H1 (cell line): ENCODE measurements around the gene CCDC47. TPM values are rescaled to one million over a fixed set of nuclear protein-coding genes. Genes with fewer than 3 reads are reported as not detected.

Experiments used
- CTCF ChIA-PET: fragments of 300-600 bp; sonication (Branson Sonifier 250); formaldehyde crosslinking; loops from one replicate; lab custom pipeline; 2021; ENCODE audit not compliant: partially characterized antibody; lab: Charles Lee
- POLR2A ChIA-PET: fragments of 300-600 bp; sonication (Branson Sonifier 250); formaldehyde crosslinking; loops from one replicate; lab custom pipeline; 2021; ENCODE audit warnings: inconsistent platforms; ENCODE audit not compliant: partially characterized antibody; lab: Charles Lee
- DNase-seq, 2 experiments: peaks; one replicate each; pipeline versions ENCODE4 v3.0.0 to v3.0.0-alpha.2; 2010 to 2022; ENCODE audit warnings: low spot score in 2 of 2, low read depth in 1 of 2, mixed read lengths in 1 of 2
- FAIRE-seq: peaks from 2 replicates; lab custom pipeline; 2011; peaks lifted over from hg19 to GRCh38; lab: Jason Lieb, UNC
- H2AFZ ChIP-seq: 2 replicates; pipeline ENCODE4 v1.8.1; 2012; ENCODE audit warnings: low read length, inconsistent platforms
- H2AK5ac ChIP-seq: 2 replicates; pipeline ENCODE4 v1.6.1; 2013; ENCODE audit warnings: low read depth, low read length
- H2BK120ac ChIP-seq: replicated peaks from 2 replicates; pipeline ENCODE3; 2013; ENCODE audit warnings: low read depth, low read length, inconsistent platforms
- H2BK12ac ChIP-seq: 2 replicates; pipeline ENCODE4 v1.6.1; 2013; ENCODE audit warnings: low read depth, low read length
- H2BK15ac ChIP-seq: 2 replicates; pipeline ENCODE4 v1.6.1; 2013; ENCODE audit warnings: low read length
- H2BK20ac ChIP-seq: 2 replicates; pipeline ENCODE4 v1.6.1; 2013; ENCODE audit warnings: low read length
- H2BK5ac ChIP-seq: 2 replicates; pipeline ENCODE4 v1.6.1; 2013; ENCODE audit warnings: low read depth, low read length
- H3K14ac ChIP-seq: 2 replicates; pipeline ENCODE4 v1.6.1; 2013; ENCODE audit warnings: inconsistent platforms; ENCODE audit not compliant: insufficient read length
- H3K18ac ChIP-seq: 2 replicates; pipeline ENCODE4 v1.6.1; 2013; ENCODE audit warnings: low read length; ENCODE audit errors: extremely low read depth
- H3K23ac ChIP-seq: 2 replicates; pipeline ENCODE4 v1.6.1; 2013; ENCODE audit warnings: inconsistent platforms; ENCODE audit not compliant: insufficient read length
- H3K23me2 ChIP-seq: 2 replicates; pipeline ENCODE4 v1.6.1; 2013; ENCODE audit warnings: low read depth, low read length
- H3K27ac ChIP-seq: 2 replicates; pipeline ENCODE4 v1.6.1; 2011; ENCODE audit warnings: low read depth, low read length, inconsistent platforms
- H3K27me3 ChIP-seq, 4 experiments: replicated peaks in 1 of 4; 1 replicate in 1 of 4; 2 replicates in 3 of 4; pipeline versions ENCODE4 v1.6.1 to v1.8.1; 2011 to 2013; ENCODE audit warnings: low read length in 3 of 4, mild to moderate bottlenecking in 3 of 4, inconsistent platforms in 2 of 4, mixed read lengths in 2 of 4, moderate library complexity in 1 of 4; ENCODE audit not compliant: control insufficient read depth in 3 of 4, insufficient read depth in 3 of 4; ENCODE audit errors: extremely low read depth in 1 of 4
- H3K36me3 ChIP-seq, 4 experiments: 2 replicates each; pipeline versions ENCODE4 v1.6.1 to v1.8.1; 2011 to 2013; ENCODE audit warnings: mild to moderate bottlenecking in 4 of 4, low read length in 3 of 4, moderate library complexity in 2 of 4, control low read depth in 1 of 4, inconsistent platforms in 1 of 4; ENCODE audit not compliant: insufficient read depth in 4 of 4, control insufficient read depth in 2 of 4
- H3K4ac ChIP-seq: replicated peaks from 2 replicates; pipeline ENCODE3; 2013; ENCODE audit warnings: low read length, low read depth, mixed read lengths, inconsistent platforms; ENCODE audit not compliant: insufficient read length
- H3K4me1 ChIP-seq, 4 experiments: replicated peaks in 1 of 4; 1 replicate in 1 of 4; 2 replicates in 3 of 4; pipeline versions ENCODE4 v1.6.1 to v1.8.1; 2011 to 2013; ENCODE audit warnings: low read length in 3 of 4, inconsistent platforms in 2 of 4, mixed read lengths in 1 of 4; ENCODE audit not compliant: insufficient read depth in 4 of 4, control insufficient read depth in 3 of 4
- H3K4me2 ChIP-seq, 2 experiments: 2 replicates each; pipeline versions ENCODE4 v1.6.1 to v1.8.1; 2011 to 2013; ENCODE audit warnings: low read depth in 2 of 2, low read length in 2 of 2, control low read depth in 1 of 2, inconsistent platforms in 1 of 2, mild to moderate bottlenecking in 1 of 2; ENCODE audit not compliant: insufficient read depth in 1 of 2
- H3K4me3 ChIP-seq, 4 experiments: fragments of 200-600, 300-600 bp in 1 of 4; sonication (generic), shearing (Covaris generic), sonication (Bioruptor Twin) in 1 of 4; 2 replicates each; pipeline versions ENCODE4 v1.5.1 to v1.8.1; 2011 to 2016; ENCODE audit warnings: low read length in 4 of 4, low read depth in 3 of 4, control low read depth in 2 of 4, inconsistent platforms in 2 of 4, mild to moderate bottlenecking in 2 of 4, mixed read lengths in 1 of 4, moderate library complexity in 1 of 4; ENCODE audit not compliant: insufficient read depth in 2 of 4; ENCODE audit errors: extremely low read depth in 1 of 4
- H3K56ac ChIP-seq: replicated peaks from 2 replicates; pipeline ENCODE3; 2013; ENCODE audit warnings: low read depth, mild to moderate bottlenecking, mixed read lengths, low read length, inconsistent platforms; ENCODE audit not compliant: insufficient read length
- H3K79me1 ChIP-seq: 2 replicates; pipeline ENCODE4 v1.6.1; 2013; ENCODE audit warnings: low read depth, low read length, control low read depth
- H3K79me2 ChIP-seq, 2 experiments: 2 replicates each; pipeline versions ENCODE4 v1.6.1 to v1.8.1; 2012 to 2013; ENCODE audit warnings: low read length in 2 of 2, mild to moderate bottlenecking in 2 of 2, inconsistent platforms in 1 of 2; ENCODE audit not compliant: insufficient read depth in 2 of 2, control insufficient read depth in 1 of 2
- H3K9ac ChIP-seq, 4 experiments: replicated peaks in 1 of 4; 1 replicate in 1 of 4; 2 replicates in 3 of 4; pipeline versions ENCODE4 v1.6.1 to v1.8.1; 2011 to 2013; ENCODE audit warnings: low read depth in 3 of 4, low read length in 3 of 4, control low read depth in 2 of 4, mild to moderate bottlenecking in 2 of 4, moderate library complexity in 2 of 4, inconsistent platforms in 1 of 4; ENCODE audit errors: extremely low read depth in 1 of 4
- H3K9me3 ChIP-seq, 2 experiments: 2 replicates each; pipeline versions ENCODE4 v1.6.1 to v1.8.1; 2012 to 2013; ENCODE audit warnings: mild to moderate bottlenecking in 2 of 2, moderate library complexity in 2 of 2, control low read depth in 1 of 2, inconsistent platforms in 1 of 2, low read depth in 1 of 2, low read length in 1 of 2, mixed read lengths in 1 of 2; ENCODE audit not compliant: insufficient read depth in 2 of 2
- H4K20me1 ChIP-seq, 2 experiments: replicated peaks in 1 of 2; 2 replicates each; pipeline versions ENCODE3 to v1.8.1; 2011 to 2013; ENCODE audit warnings: inconsistent platforms in 2 of 2, low read length in 2 of 2, mild to moderate bottlenecking in 1 of 2; ENCODE audit not compliant: insufficient read depth in 2 of 2, control insufficient read depth in 1 of 2
- H4K5ac ChIP-seq: 2 replicates; pipeline ENCODE4 v1.6.1; 2013; ENCODE audit warnings: low read length, low read depth, mixed read lengths, inconsistent platforms; ENCODE audit not compliant: insufficient read length
- H4K8ac ChIP-seq: 2 replicates; pipeline ENCODE4 v1.8.0; 2013; ENCODE audit warnings: mild to moderate bottlenecking, moderate library complexity, low read length, inconsistent platforms; ENCODE audit not compliant: insufficient read depth; ENCODE audit errors: extremely low read depth
- H4K91ac ChIP-seq: replicated peaks from 2 replicates; pipeline ENCODE3; 2013; ENCODE audit warnings: low read length, mixed read lengths, inconsistent platforms; ENCODE audit not compliant: insufficient read length
- CTBP2 ChIP-seq: IDR thresholded peaks from 2 replicates; pipeline ENCODE4 v1.7.0; 2011; ENCODE audit warnings: borderline replicate concordance, mild to moderate bottlenecking, moderate library complexity, mixed read lengths, low read length; ENCODE audit not compliant: insufficient read depth, insufficient read length
- FOSL1 ChIP-seq: IDR thresholded peaks from 2 replicates; pipeline ENCODE4 v1.6.1; 2011; ENCODE audit warnings: mild to moderate bottlenecking, low read depth, low read length, moderate library complexity; ENCODE audit not compliant: insufficient read depth
- JUN ChIP-seq: IDR thresholded peaks from 2 replicates; pipeline ENCODE4 v1.6.1; 2011; ENCODE audit warnings: low read depth, mild to moderate bottlenecking, improper control_type of control experiment, low read length
- POLR2AphosphoS5 ChIP-seq: IDR thresholded peaks from 2 replicates; pipeline ENCODE4 v1.6.1; 2011; ENCODE audit warnings: low read depth, low read length
- RFX5 ChIP-seq: IDR thresholded peaks from 2 replicates; pipeline ENCODE4 v1.6.1; 2011; ENCODE audit warnings: low read depth, low read length, improper control_type of control experiment, borderline replicate concordance
- RNF2 ChIP-seq: fragments of 200-900, 300-1000 bp; sonication (generic); IDR thresholded peaks from 2 replicates; pipeline ENCODE4 v1.7.1; 2016; ENCODE audit warnings: borderline replicate concordance, low read depth, mild to moderate bottlenecking, antibody characterized with exemption, low read length; ENCODE audit not compliant: poor library complexity, severe bottlenecking; ENCODE audit errors: missing control alignments
- RXRA ChIP-seq: IDR thresholded peaks from 2 replicates; pipeline ENCODE4 v1.6.1; 2011; ENCODE audit warnings: low read depth, mild to moderate bottlenecking, low read length, moderate library complexity; ENCODE audit not compliant: insufficient read depth
- SP4 ChIP-seq: IDR thresholded peaks from 2 replicates; pipeline ENCODE4 v1.6.1; 2012; ENCODE audit warnings: low read length, inconsistent platforms
- WGBS, 2 experiments: shearing (Covaris generic) in 1 of 2; methylation state at CpG; one replicate each; pipeline versions ENCODE4 v1.1.6 to v1.1.7; 2013 to 2015; ENCODE audit warnings: low lambda C conversion rate in 2 of 2, mixed read lengths in 2 of 2, inconsistent platforms in 1 of 2, low coverage in 1 of 2, missing lambda C conversion rate in 1 of 2; ENCODE audit not compliant: insufficient replicate concordance in 2 of 2, insufficient coverage in 1 of 2, insufficient read length in 1 of 2; ENCODE audit errors: extremely low coverage in 1 of 2, missing lambda C conversion rate in 1 of 2; 5-methylcytosine and 5-hydroxymethylcytosine counted together
- polyA plus RNA-seq, 7 experiments: library from polyadenylated mRNA; depleted of rRNA in 3 of 7; stranded (reverse) in 5 of 7; unstranded in 2 of 7; fragments of >200 nt in 5 of 7; fragments of 200-250 nt in 2 of 7; gene quantifications; 1 replicate in 5 of 7; 2 replicates in 1 of 7; 4 replicates in 1 of 7; pipeline versions ENCODE4 v1.2.1 to v1.2.3, GENCODE V29; 2011 to 2013; ENCODE audit warnings: missing spikeins in 2 of 7, mixed read lengths in 2 of 7
- total RNA-seq: library from RNA; stranded (reverse); fragmentation: NEBNext Ultra II Directional; extraction: Animal tissue kit (Norgen Biotek cat#: 25700); gene quantifications from 2 replicates; pipeline ENCODE4 v1.2.1, GENCODE V29; 2021
- TF ChIP-seq, protein P1 (sequence below), 3 experiments: IDR thresholded peaks; 1 replicate in 2 of 3; 2 replicates in 1 of 3; pipeline versions ENCODE4 v1.5.1 to v1.6.1; 2011; ENCODE audit warnings: low read length in 3 of 3, mild to moderate bottlenecking in 3 of 3, inconsistent platforms in 2 of 3, low read depth in 1 of 3, moderate library complexity in 1 of 3; ENCODE audit not compliant: insufficient read depth in 1 of 3; ENCODE audit errors: control extremely low read depth in 1 of 3
- TF ChIP-seq, protein P2 (sequence below): IDR thresholded peaks from 2 replicates; pipeline ENCODE4 v1.6.1; 2012; ENCODE audit warnings: inconsistent platforms

Gene CCDC47
- total and polyA plus RNA-seq, 2 of the 8 experiments (the other 6 are each of a cell fraction or from before 2014, with no cell fraction given), result 21.2 to 83.1 TPM

DNA sequence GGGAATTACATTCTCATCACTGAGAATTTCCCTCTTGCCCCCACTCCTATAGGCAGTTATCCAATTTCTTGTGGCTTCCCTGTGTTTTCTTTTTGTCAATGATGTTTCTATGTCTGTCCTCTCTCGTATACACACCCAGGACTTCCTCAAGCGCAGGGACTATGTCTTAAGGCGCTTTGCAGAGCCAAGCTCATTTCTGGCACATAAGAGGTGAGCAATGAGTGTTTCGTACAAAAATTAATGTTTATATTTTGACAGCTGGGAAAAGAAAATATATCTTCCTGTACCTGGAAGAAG is 1.5 kb upstream of the CCDC47 start:
- Histone ChIP-seq H3K4me1 (no peaks in the 10 kb centered on the region; a peak in 2 of 7 replicates), H3K27ac (peak overlapping the region; percentile 81), H3K18ac (no peak overlapping the region), H3K79me2 (peaks cover 71 to 90% of the 10 kb centered on the region in 2 experiments), H3K23me2 (peaks cover 11% of the 10 kb centered on the region), H2BK15ac (no peak overlapping the region), H4K20me1 (peaks cover 8 to 11% of the 10 kb centered on the region in 2 experiments), H4K91ac (peak overlapping the region; percentile 15), H3K9me3 (no peaks in the 10 kb centered on the region), H4K5ac (no peak overlapping the region), H3K23ac (no peak overlapping the region), H3K14ac (no peak overlapping the region), H2BK120ac (no peak overlapping the region), H3K4me3 (peak overlapping the region; percentile 84 to 97 (median 94)), H2BK20ac (no peak overlapping the region), H2AK5ac (no peak overlapping the region), H3K79me1 (no peaks in the 10 kb centered on the region; the same call in 1 of the 2 replicates), H2BK12ac (no peak overlapping the region), H3K36me3 (peaks cover 3 to 21% (median 8%) of the 10 kb centered on the region in 4 experiments; a peak in 6 of 8 replicates), H3K27me3 (no peaks in the 10 kb centered on the region), H3K4ac (no peak overlapping the region), H3K56ac (peak overlapping the region; percentile 42), H4K8ac (no peak overlapping the region), H2BK5ac (peak overlapping the region; percentile 88; the same call in 1 of the 2 replicates), H3K9ac (peak overlapping the region; percentile 74 to 99 (median 98)), H3K4me2 (peak overlapping the region; percentile 89 to 98), H2AFZ (no peak overlapping the region)
- 16% methylated on average over 4 of the region's 4 CpGs; no CpG with 5 or more reads in 1 of the 2 experiments for WGBS, 2 experiments
- ChIA-PET CTCF (interaction anchor here (0.6 to 1.6 kb wide), 6 partner anchors 9 to 82 kb away, joined by 3 to 10 read pairs (median 4); no protein-coding TSS in a partner anchor), POLR2A (interaction anchor here (0.6 to 24.4 kb wide), 13 partner anchors 11 to 724 kb away, joined by 3 to 481 read pairs (median 5); partner anchors contain the start of genes FTSJ3, LIMD2, MAP3K3 and PSMC5)
- FAIRE-seq (no peak), DNase-seq (no peak)
- TF ChIP-seq CTBP2, result no peak
- TF ChIP-seq, protein P1, sequence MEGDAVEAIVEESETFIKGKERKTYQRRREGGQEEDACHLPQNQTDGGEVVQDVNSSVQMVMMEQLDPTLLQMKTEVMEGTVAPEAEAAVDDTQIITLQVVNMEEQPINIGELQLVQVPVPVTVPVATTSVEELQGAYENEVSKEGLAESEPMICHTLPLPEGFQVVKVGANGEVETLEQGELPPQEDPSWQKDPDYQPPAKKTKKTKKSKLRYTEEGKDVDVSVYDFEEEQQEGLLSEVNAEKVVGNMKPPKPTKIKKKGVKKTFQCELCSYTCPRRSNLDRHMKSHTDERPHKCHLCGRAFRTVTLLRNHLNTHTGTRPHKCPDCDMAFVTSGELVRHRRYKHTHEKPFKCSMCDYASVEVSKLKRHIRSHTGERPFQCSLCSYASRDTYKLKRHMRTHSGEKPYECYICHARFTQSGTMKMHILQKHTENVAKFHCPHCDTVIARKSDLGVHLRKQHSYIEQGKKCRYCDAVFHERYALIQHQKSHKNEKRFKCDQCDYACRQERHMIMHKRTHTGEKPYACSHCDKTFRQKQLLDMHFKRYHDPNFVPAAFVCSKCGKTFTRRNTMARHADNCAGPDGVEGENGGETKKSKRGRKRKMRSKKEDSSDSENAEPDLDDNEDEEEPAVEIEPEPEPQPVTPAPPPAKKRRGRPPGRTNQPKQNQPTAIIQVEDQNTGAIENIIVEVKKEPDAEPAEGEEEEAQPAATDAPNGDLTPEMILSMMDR (IDR thresholded peaks at IDR 0.05; ENCODE audit: control extremely low read depth in 1 of 3, insufficient read depth in 1 of 3, low read depth in 1 of 3, low read length in 3 of 3), result no peak
- TF ChIP-seq RNF2, result no peak
- no peak for TF ChIP-seq FOSL1
- TF ChIP-seq RFX5, result no peak
- TF ChIP-seq, protein P2, sequence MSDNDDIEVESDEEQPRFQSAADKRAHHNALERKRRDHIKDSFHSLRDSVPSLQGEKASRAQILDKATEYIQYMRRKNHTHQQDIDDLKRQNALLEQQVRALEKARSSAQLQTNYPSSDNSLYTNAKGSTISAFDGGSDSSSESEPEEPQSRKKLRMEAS, result no peak
- no peak for TF ChIP-seq SP4
- no peak for TF ChIP-seq RXRA
- TF ChIP-seq JUN, result no peak
- no peak for TF ChIP-seq POLR2AphosphoS5
